ENCODE results near the gene CKAP5.

Gene CKAP5

DNA sequence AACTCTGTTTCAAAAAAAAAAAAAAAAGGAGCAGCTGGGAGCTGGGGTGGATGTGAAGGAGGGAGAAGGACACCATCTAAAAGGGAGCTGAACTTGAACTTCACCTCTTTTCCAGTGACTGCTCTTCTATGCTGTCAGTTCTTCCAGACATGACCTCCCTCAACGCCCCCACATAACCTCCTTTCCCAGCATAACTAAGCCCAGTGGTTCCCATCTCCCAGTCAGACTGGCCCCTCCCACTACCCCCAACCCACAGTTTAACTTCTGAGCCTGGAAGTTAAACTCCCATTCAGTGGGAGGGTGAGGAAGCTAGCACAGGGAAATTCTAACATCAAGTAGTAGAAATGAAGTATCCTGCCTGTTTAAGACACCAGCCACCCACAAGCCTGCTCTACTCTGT, 147.5 kb downstream of the CKAP5 start:
- DNase-seq (ENCODE audit: low read depth), result no peak

DNA sequence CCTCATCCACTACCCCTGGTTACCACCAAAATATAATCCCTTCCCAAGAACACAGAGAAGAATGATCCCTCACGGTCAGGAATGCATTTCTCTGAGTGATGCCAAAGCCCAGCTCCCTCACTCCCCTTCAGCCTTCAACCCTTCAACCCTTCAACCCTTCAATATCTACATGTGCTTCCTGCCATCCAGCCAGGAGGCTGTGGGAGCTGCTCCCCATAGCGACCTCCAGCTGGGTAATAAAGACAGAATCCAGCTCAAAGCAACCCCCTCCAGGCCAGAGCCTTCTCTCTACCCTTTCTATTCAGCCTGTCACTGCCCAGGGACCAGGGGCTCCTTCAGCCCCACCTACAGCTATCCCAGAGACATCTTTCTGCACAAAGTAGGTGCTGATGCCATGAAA, 148.4 kb downstream of the CKAP5 start:
- DNase-seq (ENCODE audit: low read depth), result no peak

DNA sequence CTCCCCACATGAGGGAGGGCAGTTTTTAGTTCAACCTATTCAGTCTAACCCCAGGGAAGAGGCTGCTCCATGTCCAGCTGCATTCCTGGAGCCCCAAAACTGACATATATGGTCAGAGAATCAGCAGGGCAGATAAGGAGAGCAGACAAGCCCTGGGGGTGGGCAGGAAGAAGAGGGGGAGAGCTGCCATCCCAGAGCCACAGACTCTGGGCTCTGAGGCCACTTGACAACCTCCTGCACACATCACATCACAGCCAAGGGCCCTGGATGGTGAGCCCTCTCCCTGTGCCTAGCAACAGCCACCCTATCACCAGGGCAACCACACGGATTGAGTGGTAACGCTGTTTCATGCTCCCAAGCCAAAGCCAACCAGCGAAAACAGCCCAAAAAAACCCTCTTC, 148.8 kb downstream of the CKAP5 start:
- no peak for DNase-seq (ENCODE audit: low read depth)

DNA sequence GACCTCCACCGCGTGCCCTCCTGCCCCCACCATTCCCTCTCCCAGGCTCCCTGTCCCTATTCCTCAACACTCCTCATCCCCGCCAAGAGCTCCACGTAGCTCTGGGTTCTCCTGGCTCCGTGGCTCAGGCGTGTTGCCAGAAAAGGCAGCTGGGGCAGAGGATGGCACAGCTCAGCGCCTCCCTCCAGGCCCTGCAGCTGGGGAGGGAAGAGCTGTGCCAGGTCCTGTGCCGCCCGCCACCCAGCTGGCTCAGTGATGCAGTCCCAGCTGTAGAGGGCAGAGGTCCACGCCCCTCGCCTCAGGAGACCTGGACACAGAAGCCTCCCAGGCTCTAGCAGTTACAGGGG, 149.9 kb downstream of the CKAP5 start:
- no peak for DNase-seq (ENCODE audit: low read depth)

DNA sequence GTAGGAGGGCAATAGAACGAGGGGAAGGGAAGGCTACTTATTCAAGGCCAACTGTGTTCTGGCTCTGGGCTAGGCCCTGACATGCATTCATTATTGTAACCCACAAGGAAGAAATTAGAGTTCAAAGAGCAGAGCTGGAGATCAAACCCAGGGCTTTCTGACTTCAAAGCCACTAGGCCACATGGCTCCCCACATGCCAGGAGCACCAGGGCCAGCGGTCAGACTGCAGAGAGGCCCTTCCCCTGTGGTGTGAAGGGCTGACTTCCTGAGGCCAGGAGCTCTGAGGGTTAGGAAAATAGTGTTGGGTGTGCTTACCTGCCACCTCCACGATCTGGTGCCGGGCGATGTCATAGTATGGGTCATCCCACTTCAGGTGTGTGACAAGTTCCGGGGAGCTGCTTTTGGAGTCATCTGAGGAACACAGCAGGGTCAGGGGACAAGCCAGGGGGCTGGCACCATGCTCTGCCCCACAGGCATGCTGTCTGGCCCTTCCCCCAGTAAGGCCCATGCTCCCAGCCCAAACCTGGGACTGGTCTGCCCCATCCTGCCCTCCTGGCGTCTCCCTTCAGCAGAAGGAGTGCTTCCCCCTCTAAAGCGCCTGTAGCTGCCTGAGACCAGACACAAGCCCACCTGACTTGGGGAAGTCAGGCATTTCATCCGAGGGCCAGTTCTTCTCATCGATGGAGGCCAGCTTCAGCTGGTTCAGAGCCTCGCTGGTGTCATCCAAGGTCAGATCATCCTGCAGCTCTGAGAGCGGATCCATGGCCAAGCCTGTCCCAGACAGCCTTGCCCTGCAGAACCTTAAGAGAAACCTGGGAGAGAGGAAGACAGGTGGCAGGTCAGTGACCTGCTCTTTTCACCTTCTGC, 150.5 kb downstream of the CKAP5 start:
- no peak for DNase-seq (ENCODE audit: low read depth)

DNA sequence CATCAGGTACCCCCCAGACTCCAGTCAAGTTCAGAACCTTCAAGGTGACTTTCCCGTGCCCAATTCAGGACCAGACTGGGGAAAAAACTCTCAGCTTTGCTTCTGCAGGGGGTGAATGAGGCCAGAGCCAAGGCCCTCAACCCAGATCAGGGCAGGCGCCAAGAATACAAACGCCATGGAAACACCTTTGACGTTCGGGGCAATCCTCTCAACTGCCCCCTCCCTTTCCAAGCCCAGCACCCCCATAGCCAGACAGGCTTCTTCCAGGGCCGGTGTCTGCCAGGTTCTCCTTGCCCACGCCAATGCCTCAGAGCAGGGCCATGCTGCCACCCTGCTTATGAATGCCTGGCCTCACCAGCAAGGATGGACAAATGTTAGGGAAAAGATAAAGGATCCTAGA, 151.5 kb downstream of the CKAP5 start:
- DNase-seq (ENCODE audit: low read depth), result no peak

DNA sequence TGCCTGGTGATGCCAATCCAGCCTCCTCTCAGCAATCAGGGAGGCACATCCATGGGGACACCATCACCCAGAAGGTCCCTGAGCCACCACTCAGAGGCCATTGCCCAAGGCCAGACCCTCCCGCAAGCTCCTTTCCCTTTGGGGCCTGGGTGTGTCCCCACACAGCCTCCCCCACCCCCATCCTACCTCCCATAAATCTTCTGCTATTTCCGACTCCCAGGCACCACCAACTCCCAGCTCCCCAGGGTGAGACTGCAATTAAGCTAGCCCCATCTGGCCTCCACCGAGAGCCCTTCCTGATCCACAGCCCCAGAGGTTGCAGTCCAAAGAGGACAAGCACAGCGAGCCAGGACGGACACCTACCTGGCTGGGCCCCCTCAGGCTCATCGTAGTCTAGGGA, 152.0 kb downstream of the CKAP5 start:
- DNase-seq (ENCODE audit: low read depth), result no peak

DNA sequence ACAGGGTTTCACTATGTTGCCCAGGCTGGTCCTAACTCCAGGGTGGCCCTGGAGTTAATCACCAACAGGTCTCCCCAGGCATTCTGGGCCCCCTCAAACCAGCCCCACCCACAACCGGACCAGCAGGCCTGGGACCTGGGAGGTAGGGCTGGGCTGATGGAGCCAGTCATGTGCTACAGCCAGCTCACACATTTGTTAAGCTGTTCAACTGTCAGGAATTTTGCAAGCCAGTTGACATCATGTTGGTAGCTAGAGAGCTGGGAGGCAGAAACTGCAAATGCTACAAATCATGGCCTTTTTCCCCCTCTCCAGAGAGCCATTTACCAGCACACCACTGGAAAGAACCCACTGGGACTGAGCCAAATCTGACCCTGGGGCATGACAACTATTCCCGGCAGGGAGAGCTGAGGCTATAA, 152.5 kb downstream of the CKAP5 start:
- DNase-seq (ENCODE audit: low read depth), result no peak
